Right lobe of liver (tissue), 4 donors: ENCODE data around the gene GAGE2A.

ENCODE experiments used
- CTCF ChIP-seq, 4 donors: fragments of 200-600 bp in 3 of 4; fragments of 450-650 bp in 1 of 4; IDR thresholded peaks; one replicate each; pipeline versions ENCODE4 v1.5.1 to v1.8.0; 2016 to 2022; ENCODE audit warnings: antibody characterized with exemption in 4 of 4, mild to moderate bottlenecking in 2 of 4
- POLR2A ChIP-seq: fragments of 450-650 bp; IDR thresholded peaks from one replicate; pipeline ENCODE4 v1.6.1; 2017; ENCODE audit warnings: antibody characterized with exemption, mild to moderate bottlenecking
- donor health status: DM: no; HTN: no; CAD: no.
- donor health status: DM: no; HTN: no; CAD: no.
- donor health status: DM: no; HTN: yes; CAD: no.

DNA sequence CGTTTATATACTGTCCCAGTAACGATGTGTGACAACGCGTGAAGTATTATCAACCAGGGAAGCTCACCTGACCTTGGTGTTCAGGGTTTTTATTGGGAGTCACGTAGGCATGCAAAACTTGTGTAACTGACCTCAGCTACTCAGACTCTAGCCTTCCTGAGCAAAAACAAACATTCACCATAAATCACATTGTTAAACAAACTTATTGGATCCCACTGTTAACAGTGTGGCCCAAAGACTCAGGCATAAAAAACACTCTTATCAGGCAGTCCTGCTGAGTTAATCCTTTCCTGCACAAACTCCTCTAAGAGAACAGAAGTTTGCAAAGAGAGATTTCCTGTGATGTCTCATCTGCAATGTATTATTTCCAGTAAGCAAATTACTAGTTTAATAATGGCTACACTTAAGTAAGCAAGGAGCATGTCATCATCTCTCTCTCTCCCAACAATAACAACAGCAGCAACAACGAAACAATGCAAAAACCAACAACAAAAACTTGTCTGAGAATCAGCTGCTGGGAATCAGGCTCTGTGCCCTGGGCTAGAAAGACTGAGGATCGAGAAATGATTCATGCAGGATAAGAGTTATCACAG, 21.5 kb downstream of the GAGE2A start:
- TF ChIP-seq POLR2A, result no peak
- no peak for TF ChIP-seq CTCF (IDR thresholded peaks at IDR 0.05)
